Parathyroid adenoma (tissue), 2 donors: Measurements from ENCODE around the gene SERPINB5.

Experiments
- H2AFZ ChIP-seq: fragments of 300-600 bp; sonication (generic); one replicate; pipeline ENCODE4 v1.7.0; 2017; ENCODE audit warnings: antibody characterized with exemption, mild to moderate bottlenecking
- H3K27ac ChIP-seq: fragments of 300-600 bp; sonication (generic); one replicate; pipeline ENCODE4 v1.7.0; 2017
- H3K27me3 ChIP-seq: fragments of 300-600 bp; sonication (generic); one replicate; pipeline ENCODE4 v1.7.0; 2017; ENCODE audit warnings: low read length; ENCODE audit not compliant: control insufficient read depth, insufficient read depth
- H3K36me3 ChIP-seq: fragments of 300-600 bp; sonication (generic); one replicate; pipeline ENCODE4 v1.7.0; 2017; ENCODE audit warnings: low read length; ENCODE audit not compliant: control insufficient read depth, insufficient read depth
- H3K4me1 ChIP-seq: fragments of 300-600 bp; sonication (generic); one replicate; pipeline ENCODE4 v1.7.0; 2017; ENCODE audit warnings: control low read depth
- H3K4me2 ChIP-seq: fragments of 300-600 bp; sonication (generic); one replicate; pipeline ENCODE4 v1.7.0; 2017; ENCODE audit warnings: low read length
- H3K4me3 ChIP-seq: fragments of 300-600 bp; sonication (generic); one replicate; pipeline ENCODE4 v1.7.0; 2017; ENCODE audit warnings: low read depth, low read length
- H3K79me2 ChIP-seq: fragments of 300-600 bp; sonication (generic); one replicate; pipeline ENCODE4 v1.7.0; 2017; ENCODE audit warnings: control low read depth
- H3K9ac ChIP-seq: fragments of 300-600 bp; sonication (generic); one replicate; pipeline ENCODE4 v1.7.0; 2017; ENCODE audit warnings: mild to moderate bottlenecking
- H3K9me3 ChIP-seq: fragments of 300-600 bp; sonication (generic); one replicate; pipeline ENCODE4 v1.7.0; 2017; ENCODE audit warnings: low read length; ENCODE audit not compliant: control insufficient read depth
- TF ChIP-seq, protein P1 (sequence below): fragments of 300-600 bp; sonication (generic); IDR thresholded peaks from one replicate; pipeline ENCODE4 v1.7.0; 2017; ENCODE audit warnings: antibody characterized with exemption, mild to moderate bottlenecking
- donor health status: primary hyperparathyroidism.

Gene SERPINB5

DNA sequence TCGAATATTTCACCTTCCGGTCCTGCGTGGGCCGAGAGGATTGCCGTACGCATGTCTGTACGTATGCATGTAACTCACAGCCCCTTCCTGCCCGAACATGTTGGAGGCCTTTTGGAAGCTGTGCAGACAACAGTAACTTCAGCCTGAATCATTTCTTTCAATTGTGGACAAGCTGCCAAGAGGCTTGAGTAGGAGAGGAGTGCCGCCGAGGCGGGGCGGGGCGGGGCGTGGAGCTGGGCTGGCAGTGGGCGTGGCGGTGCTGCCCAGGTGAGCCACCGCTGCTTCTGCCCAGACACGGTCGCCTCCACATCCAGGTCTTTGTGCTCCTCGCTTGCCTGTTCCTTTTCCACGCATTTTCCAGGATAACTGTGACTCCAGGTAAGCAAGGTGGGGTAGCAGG lies at the start of gene SERPINB5:
SERPINB5 (plus strand) TSS at position 291 of the 400 bp plus-strand sequence. CDS start 7,471 bp downstream, outside the sequence.
- no peaks in the 10 kb centered on the region for H3K27me3 ChIP-seq
- H3K9me3 ChIP-seq: no peaks in the 10 kb centered on the region
- no peak within 1 kb of the TSS for H3K9ac ChIP-seq
- no peak within 1 kb of the TSS for H3K4me3 ChIP-seq
- no peaks in the 10 kb centered on the region for H3K4me1 ChIP-seq
- H3K4me2 ChIP-seq: no peak within 1 kb of the TSS
- no peaks in the 10 kb centered on the region for H3K79me2 ChIP-seq
- H2AFZ ChIP-seq: no peak within 1 kb of the TSS
- H3K36me3 ChIP-seq: no peaks in the 10 kb centered on the region
- TF ChIP-seq, protein P1, sequence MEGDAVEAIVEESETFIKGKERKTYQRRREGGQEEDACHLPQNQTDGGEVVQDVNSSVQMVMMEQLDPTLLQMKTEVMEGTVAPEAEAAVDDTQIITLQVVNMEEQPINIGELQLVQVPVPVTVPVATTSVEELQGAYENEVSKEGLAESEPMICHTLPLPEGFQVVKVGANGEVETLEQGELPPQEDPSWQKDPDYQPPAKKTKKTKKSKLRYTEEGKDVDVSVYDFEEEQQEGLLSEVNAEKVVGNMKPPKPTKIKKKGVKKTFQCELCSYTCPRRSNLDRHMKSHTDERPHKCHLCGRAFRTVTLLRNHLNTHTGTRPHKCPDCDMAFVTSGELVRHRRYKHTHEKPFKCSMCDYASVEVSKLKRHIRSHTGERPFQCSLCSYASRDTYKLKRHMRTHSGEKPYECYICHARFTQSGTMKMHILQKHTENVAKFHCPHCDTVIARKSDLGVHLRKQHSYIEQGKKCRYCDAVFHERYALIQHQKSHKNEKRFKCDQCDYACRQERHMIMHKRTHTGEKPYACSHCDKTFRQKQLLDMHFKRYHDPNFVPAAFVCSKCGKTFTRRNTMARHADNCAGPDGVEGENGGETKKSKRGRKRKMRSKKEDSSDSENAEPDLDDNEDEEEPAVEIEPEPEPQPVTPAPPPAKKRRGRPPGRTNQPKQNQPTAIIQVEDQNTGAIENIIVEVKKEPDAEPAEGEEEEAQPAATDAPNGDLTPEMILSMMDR: no peak
- no peak within 1 kb of the TSS for H3K27ac ChIP-seq

DNA sequence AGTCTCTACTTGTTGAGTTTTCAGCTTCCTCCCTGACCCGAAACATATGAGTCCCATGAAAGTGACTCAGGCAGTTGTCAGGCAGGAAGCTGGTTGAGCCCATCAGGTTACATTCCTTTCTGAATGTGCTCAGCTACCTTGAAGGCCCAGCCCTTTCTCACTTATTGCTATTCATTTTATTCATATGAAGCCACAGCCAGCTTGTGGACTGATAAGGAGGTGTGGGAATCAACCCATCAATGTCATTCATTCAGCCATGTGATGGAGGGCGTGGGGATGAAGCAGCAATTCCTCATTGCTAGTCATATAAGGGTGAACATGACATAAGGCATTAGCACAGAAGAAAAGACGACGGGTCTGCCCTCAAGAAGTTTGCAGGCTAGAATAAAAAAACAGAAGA lies 49.2 kb upstream of the SERPINB5 start:
- Histone ChIP-seq H3K9me3 (no peaks in the 10 kb centered on the region), H3K4me2 (no peak overlapping the region), H3K36me3 (no peaks in the 10 kb centered on the region), H3K27me3 (no peaks in the 10 kb centered on the region), H2AFZ (no peak overlapping the region), H3K27ac (no peak overlapping the region), H3K79me2 (no peaks in the 10 kb centered on the region), H3K9ac (no peak overlapping the region), H3K4me1 (peaks cover 5% of the 10 kb centered on the region), H3K4me3 (no peak overlapping the region)
- TF ChIP-seq, protein P1: no peak

- Histone ChIP-seq H3K4me1 (no peaks in the 10 kb centered on the region), H3K79me2 (no peaks in the 10 kb centered on the region), H3K27ac (no peak overlapping the region)
Measured at GRCh38 chr18:63430526-63430925, 46.2 kb upstream of the SERPINB5 start.

DNA sequence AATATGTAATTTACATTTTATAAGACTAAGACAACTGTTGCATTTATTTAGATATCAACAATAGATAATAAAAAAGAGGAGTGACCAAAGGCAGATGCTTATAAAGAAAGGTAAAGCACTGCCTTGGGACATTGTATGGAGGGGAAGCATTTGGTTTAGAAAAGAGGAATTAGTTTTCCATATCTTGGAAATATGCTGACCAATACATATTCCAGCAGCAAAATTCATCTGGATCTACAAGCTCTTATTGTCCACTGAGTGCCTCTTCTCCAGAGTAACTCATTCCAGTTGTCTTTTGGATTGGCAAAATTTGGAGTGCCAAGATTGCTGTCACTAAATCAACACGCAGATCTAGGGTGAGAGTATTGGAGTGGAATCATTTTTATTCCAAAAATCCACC lies 45.6 kb upstream of the SERPINB5 start:
- H3K27ac ChIP-seq: no peak overlapping the region
- H3K4me1 ChIP-seq: no peaks in the 10 kb centered on the region
- no peaks in the 10 kb centered on the region for H3K36me3 ChIP-seq

More at GRCh38 chr18:63430526-63430925, 46.2 kb upstream of the SERPINB5 start:
- Histone ChIP-seq H3K9ac (no peak overlapping the region), H3K36me3 (no peaks in the 10 kb centered on the region), H3K4me3 (no peak overlapping the region), H2AFZ (no peak overlapping the region), H3K27me3 (no peaks in the 10 kb centered on the region), H3K9me3 (no peaks in the 10 kb centered on the region), H3K4me2 (no peak overlapping the region)
- TF ChIP-seq, protein P1: no peak

More for the DNA sequence above, 45.6 kb upstream of the SERPINB5 start:
- no peaks in the 10 kb centered on the region for H3K9me3 ChIP-seq
- H2AFZ ChIP-seq: no peak overlapping the region
- TF ChIP-seq, protein P1: no peak
- H3K9ac ChIP-seq: no peak overlapping the region
- no peak overlapping the region for H3K4me2 ChIP-seq
- H3K79me2 ChIP-seq: no peaks in the 10 kb centered on the region
- no peak overlapping the region for H3K4me3 ChIP-seq
- H3K27me3 ChIP-seq: no peaks in the 10 kb centered on the region
